Type B pancreatic cell (in vitro differentiated cells): ENCODE data around the gene PEX16. TPM values are rescaled to one million over a fixed set of nuclear protein-coding genes. Genes with fewer than 3 reads are reported as not detected.

Experiments used
- DNase-seq: peaks from one replicate; pipeline ENCODE4 v3.0.0; 2021; ENCODE audit warnings: mixed read lengths; ENCODE audit not compliant: unreplicated experiment; ENCODE audit errors: extremely low spot score
- H3K27ac Mint-ChIP-seq: 2 replicates; pipeline ENCODE4 v1.8.0; 2021; ENCODE audit warnings: mild to moderate bottlenecking, mixed read lengths
- H3K27me3 Mint-ChIP-seq: 2 replicates; pipeline ENCODE4 v1.8.0; 2021; ENCODE audit warnings: mixed read lengths
- H3K36me3 Mint-ChIP-seq: 2 replicates; pipeline ENCODE4 v1.8.0; 2021; ENCODE audit warnings: mixed read lengths
- H3K4me1 Mint-ChIP-seq: one replicate; pipeline ENCODE4 v1.8.0; 2021; ENCODE audit warnings: mixed read lengths; ENCODE audit not compliant: unreplicated experiment
- H3K4me3 Mint-ChIP-seq: 2 replicates; pipeline ENCODE4 v1.8.0; 2021; ENCODE audit warnings: mild to moderate bottlenecking, mixed read lengths
- H3K9me3 Mint-ChIP-seq: 2 replicates; pipeline ENCODE4 v1.8.0; 2021; ENCODE audit warnings: mixed read lengths
- total RNA-seq: library from RNA; stranded (reverse); gene quantifications from 2 replicates; pipeline ENCODE4 v1.2.1, GENCODE V29; 2021; ENCODE audit warnings: low replicate concordance
- TF ChIP-seq, protein P1 (sequence below): fragments of 200-600 bp; sonication (generic); conservative IDR thresholded peaks from 2 replicates; pipeline ENCODE4 v1.5.0; 2021; ENCODE audit warnings: antibody characterized with exemption, mild to moderate bottlenecking

The PEX16 gene
- total RNA-seq, 1 donor from 2014 or later, result 21.7 TPM

DNA sequence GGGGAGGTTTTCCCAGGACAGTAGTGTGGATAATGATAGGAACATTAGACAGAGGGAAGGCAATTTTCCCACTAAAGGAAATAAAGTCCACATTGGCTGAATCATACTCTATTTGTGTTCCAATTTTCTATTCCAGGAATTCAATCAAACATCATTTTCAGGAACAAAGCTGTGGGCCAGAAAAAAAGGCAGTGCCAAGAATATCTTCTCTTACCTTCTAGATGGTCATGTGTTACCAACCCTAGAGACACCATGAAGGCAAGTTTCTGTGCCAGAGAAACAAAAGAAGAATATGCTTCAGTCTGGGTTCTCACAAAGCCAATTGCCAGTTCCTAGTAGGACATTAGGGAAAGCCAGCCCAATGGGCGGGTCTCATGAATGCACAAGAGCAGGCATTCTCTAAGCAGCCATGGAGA, 32.3 kb upstream of the PEX16 start:
- Mint-ChIP-seq H3K27me3 (no peaks in the 10 kb centered on the region), H3K4me1 (no peaks in the 10 kb centered on the region), H3K27ac (no peak overlapping the region), H3K4me3 (no peak overlapping the region), H3K36me3 (peaks cover 14% of the 10 kb centered on the region), H3K9me3 (no peaks in the 10 kb centered on the region)
- no peak for DNase-seq
- TF ChIP-seq, protein P1, sequence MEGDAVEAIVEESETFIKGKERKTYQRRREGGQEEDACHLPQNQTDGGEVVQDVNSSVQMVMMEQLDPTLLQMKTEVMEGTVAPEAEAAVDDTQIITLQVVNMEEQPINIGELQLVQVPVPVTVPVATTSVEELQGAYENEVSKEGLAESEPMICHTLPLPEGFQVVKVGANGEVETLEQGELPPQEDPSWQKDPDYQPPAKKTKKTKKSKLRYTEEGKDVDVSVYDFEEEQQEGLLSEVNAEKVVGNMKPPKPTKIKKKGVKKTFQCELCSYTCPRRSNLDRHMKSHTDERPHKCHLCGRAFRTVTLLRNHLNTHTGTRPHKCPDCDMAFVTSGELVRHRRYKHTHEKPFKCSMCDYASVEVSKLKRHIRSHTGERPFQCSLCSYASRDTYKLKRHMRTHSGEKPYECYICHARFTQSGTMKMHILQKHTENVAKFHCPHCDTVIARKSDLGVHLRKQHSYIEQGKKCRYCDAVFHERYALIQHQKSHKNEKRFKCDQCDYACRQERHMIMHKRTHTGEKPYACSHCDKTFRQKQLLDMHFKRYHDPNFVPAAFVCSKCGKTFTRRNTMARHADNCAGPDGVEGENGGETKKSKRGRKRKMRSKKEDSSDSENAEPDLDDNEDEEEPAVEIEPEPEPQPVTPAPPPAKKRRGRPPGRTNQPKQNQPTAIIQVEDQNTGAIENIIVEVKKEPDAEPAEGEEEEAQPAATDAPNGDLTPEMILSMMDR, result no peak

DNA sequence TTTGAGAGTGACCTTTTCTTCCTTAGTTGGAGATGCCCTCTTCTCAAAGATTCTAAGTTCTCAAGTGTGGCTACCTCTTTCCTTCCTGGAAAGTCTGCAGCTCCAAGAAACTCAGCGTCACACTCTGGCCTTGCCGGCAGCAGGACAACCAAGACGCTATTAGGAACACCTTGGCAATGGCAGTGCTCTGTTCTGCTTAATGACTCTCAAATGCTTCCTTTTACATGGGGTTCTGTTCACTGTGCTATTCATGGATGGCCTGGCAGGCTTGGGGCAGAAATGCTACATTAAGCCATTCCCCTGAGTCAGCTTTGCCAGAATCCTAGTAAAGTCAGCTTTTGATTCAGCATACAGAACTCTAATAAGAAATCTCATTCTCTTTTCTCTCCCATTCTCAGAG, 30.7 kb upstream of the PEX16 start:
- H3K4me3 Mint-ChIP-seq, result no peak overlapping the region
- peaks cover 13% of the 10 kb centered on the region for H3K36me3 Mint-ChIP-seq
- DNase-seq, result no peak
- no peaks in the 10 kb centered on the region for H3K4me1 Mint-ChIP-seq
- TF ChIP-seq, protein P1, result no peak
- no peaks in the 10 kb centered on the region for H3K27me3 Mint-ChIP-seq
- no peak overlapping the region for H3K27ac Mint-ChIP-seq
- H3K9me3 Mint-ChIP-seq, result no peaks in the 10 kb centered on the region

DNA sequence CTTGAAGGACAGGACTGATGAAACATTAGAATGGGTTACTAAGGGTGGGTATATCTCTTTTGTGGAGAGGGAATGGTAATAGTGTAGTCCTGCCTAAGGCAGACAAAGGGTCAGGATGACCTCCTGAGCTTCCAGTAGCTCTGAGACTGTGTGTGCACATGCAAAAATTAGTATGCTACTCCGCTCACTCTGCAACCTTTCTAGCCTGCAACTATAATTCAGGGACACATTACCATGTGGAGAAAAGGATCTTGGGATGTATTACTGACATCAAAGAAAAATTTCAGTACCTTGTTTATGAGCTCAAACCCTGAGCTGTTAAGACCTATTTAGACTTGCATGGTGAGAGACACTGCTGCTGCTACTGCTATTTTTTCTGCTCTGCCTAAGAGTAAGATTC, 30.2 kb upstream of the PEX16 start:
- Mint-ChIP-seq H3K4me1 (no peaks in the 10 kb centered on the region), H3K36me3 (peaks cover 11% of the 10 kb centered on the region), H3K9me3 (no peaks in the 10 kb centered on the region), H3K27ac (no peak overlapping the region), H3K27me3 (no peaks in the 10 kb centered on the region), H3K4me3 (no peak overlapping the region)
- TF ChIP-seq, protein P1, result no peak
- no peak for DNase-seq

DNA sequence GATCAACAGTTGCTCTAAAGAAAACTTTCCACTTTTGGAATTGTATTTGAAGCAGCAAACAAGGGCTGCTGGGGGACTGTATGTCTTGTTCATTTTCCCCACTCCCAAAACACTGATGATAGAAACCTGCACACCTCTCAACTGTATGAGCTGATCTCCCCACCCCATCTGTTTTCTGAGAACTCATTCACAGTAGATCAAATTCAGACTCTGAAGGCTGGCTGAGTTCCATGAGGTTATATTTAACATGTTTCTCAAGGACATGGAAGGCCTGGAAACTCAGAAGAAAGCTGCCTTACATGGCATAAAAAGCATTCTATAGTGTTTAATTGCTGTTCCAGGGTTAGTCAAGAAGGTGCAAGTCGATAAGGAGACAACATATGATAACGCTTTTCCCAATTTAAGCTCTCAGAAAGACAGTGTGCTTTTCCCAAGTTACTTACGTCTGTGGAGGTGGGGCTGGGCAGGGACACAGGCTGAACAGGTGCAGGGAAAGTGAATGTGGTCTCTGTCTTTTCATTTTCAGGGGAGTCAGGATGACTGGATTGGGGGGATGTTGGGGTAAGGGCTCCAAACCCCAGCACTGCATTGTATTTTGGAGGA, 27.8 kb upstream of the PEX16 start:
- Mint-ChIP-seq H3K27ac (no peak overlapping the region), H3K4me3 (no peak overlapping the region), H3K9me3 (no peaks in the 10 kb centered on the region), H3K27me3 (no peaks in the 10 kb centered on the region), H3K4me1 (no peaks in the 10 kb centered on the region), H3K36me3 (peaks cover 18% of the 10 kb centered on the region)
- TF ChIP-seq, protein P1, result no peak
- no peak for DNase-seq

DNA sequence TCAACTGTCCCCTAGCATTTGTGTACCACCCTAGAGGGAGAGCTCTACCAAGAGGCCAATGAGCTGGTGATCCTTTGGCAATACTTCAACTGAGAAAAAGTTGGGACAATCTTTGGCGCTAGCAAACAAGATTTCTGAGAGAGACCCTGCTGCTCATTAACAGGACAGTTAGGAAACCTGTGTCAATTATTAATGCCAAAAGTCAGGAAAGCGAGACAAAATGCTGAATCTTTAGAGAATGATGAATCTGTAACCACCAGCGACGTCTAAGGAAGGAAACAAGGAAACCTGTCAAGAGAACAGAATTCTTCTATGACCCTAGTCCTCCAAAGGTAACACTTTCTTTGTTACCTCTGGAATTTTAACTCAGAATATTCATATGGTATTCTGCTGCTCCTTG, 24.7 kb upstream of the PEX16 start:
- H3K27me3 Mint-ChIP-seq, result no peaks in the 10 kb centered on the region
- no peaks in the 10 kb centered on the region for H3K9me3 Mint-ChIP-seq
- no peaks in the 10 kb centered on the region for H3K4me1 Mint-ChIP-seq
- DNase-seq, result no peak
- no peak overlapping the region for H3K27ac Mint-ChIP-seq
- H3K4me3 Mint-ChIP-seq, result no peak overlapping the region
- H3K36me3 Mint-ChIP-seq, result peaks cover 14% of the 10 kb centered on the region
- TF ChIP-seq, protein P1, result no peak

DNA sequence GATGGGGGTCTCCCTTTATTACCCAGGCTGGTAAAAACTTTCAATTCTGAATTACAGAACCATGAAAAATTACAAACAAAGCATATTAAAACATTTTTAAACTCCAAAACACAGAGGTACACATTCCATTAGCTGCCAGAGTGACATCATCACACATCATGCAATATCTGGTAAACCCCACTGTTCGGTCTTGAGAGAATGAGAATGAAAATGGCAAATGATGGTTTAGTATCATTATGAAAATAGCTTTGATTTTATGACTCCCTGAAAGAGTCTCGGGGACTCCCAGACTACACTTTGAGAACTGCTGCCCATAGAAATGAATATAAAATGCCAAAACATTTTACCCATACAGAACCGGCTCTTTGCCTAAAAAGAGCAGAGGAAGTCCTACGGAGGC, 23.6 kb upstream of the PEX16 start:
- Mint-ChIP-seq H3K4me1 (no peaks in the 10 kb centered on the region), H3K36me3 (peaks cover 19% of the 10 kb centered on the region), H3K27me3 (no peaks in the 10 kb centered on the region), H3K27ac (no peak overlapping the region), H3K4me3 (no peak overlapping the region), H3K9me3 (no peaks in the 10 kb centered on the region)
- DNase-seq, result no peak
- TF ChIP-seq, protein P1, result no peak
